GM18499 (cell line): ENCODE results near the gene MIAT.

Source experiments
- ATAC-seq: cut with Tn5 transposase; IDR thresholded peaks from one replicate; pipeline ENCODE4 v1.9.1; 2021; ENCODE audit warnings: moderate number of reproducible peaks; ENCODE audit not compliant: insufficient read depth, unreplicated experiment

The MIAT gene

GRCh38 chr22:26718905-26719304 lies 61.5 kb downstream of the MIAT start:
- ATAC-seq, result no peak

GRCh38 chr22:26722159-26722558 lies 64.8 kb downstream of the MIAT start:
- ATAC-seq, result no peak

GRCh38 chr22:26724414-26724813 lies 67.0 kb downstream of the MIAT start:
- ATAC-seq, result no peak

GRCh38 chr22:26725012-26725676 lies 67.8 kb downstream of the MIAT start:
- ATAC-seq, result no peak
